Caco-2 (cell line): ENCODE results near the gene ALDH1A2. TPM values are rescaled to one million over a fixed set of nuclear protein-coding genes. Genes with fewer than 3 reads are reported as not detected.

ENCODE experiments used
- BruUV-seq: library from RNA; stranded (reverse); fragments of 400-500 nt; replicated peaks from 2 replicates; lab custom pipeline; 2021; lab: Mats Ljungman, UMichigan
- CTCF ChIA-PET: fragments of 300-600 bp; sonication (Branson Sonifier 250); formaldehyde crosslinking; loops from one replicate; lab custom pipeline; 2022; ENCODE audit warnings: antibody characterized with exemption; lab: Charles Lee
- POLR2A ChIA-PET: fragments of 300-600 bp; sonication (Branson Sonifier 250); formaldehyde crosslinking; loops from one replicate; lab custom pipeline; 2022; ENCODE audit warnings: antibody characterized with exemption; lab: Charles Lee
- DNase-seq, 2 experiments: peaks; one replicate each; pipeline versions ENCODE4 v3.0.0 to v3.0.0-alpha.2; 2020 to 2022
- H3K27me3 ChIP-seq: replicated peaks from 2 replicates; pipeline ENCODE4 v1.6.0; 2011; ENCODE audit warnings: low read length; ENCODE audit not compliant: control insufficient read depth, insufficient read depth
- H3K36me3 ChIP-seq: 2 replicates; pipeline ENCODE4 v1.5.1; 2011; ENCODE audit warnings: low read length; ENCODE audit not compliant: control insufficient read depth, insufficient read depth
- H3K4me1 ChIP-seq: fragments of 250-450 bp; sonication (Bioruptor Pico); 2 replicates; pipeline ENCODE4 v1.5.1; 2020; ENCODE audit warnings: mild to moderate bottlenecking
- H3K4me3 ChIP-seq: 2 replicates; pipeline ENCODE4 v1.5.1; 2011; ENCODE audit warnings: low read depth, mild to moderate bottlenecking, control low read depth, low read length
- H3K9me3 ChIP-seq: fragments of 250-450 bp; sonication (Bioruptor Pico); 2 replicates; pipeline ENCODE4 v1.5.1; 2020; ENCODE audit warnings: mild to moderate bottlenecking, moderate library complexity
- H3K27ac Mint-ChIP-seq: one replicate; pipeline ENCODE4 v1.8.0; 2022; ENCODE audit warnings: mixed read lengths; ENCODE audit not compliant: unreplicated experiment
- H3K27me3 Mint-ChIP-seq: one replicate; pipeline ENCODE4 v1.8.0; 2022; ENCODE audit warnings: mixed read lengths; ENCODE audit not compliant: insufficient read depth, unreplicated experiment
- H3K36me3 Mint-ChIP-seq: one replicate; pipeline ENCODE4 v1.8.0; 2022; ENCODE audit warnings: mild to moderate bottlenecking, mixed read lengths; ENCODE audit not compliant: insufficient read depth, unreplicated experiment
- H3K4me1 Mint-ChIP-seq: one replicate; pipeline ENCODE4 v1.8.0; 2022; ENCODE audit warnings: low read depth, mixed read lengths; ENCODE audit not compliant: unreplicated experiment
- H3K4me3 Mint-ChIP-seq: one replicate; pipeline ENCODE4 v1.8.0; 2022; ENCODE audit warnings: mild to moderate bottlenecking, moderate library complexity, mixed read lengths; ENCODE audit not compliant: unreplicated experiment
- H3K9me3 Mint-ChIP-seq: one replicate; pipeline ENCODE4 v1.8.0; 2022; ENCODE audit warnings: mixed read lengths; ENCODE audit not compliant: unreplicated experiment
- CTCF ChIP-seq, 2 experiments: fragments of 200-600 bp in 1 of 2; IDR thresholded peaks; 1 replicate in 1 of 2; 2 replicates in 1 of 2; pipeline versions ENCODE4 v1.5.1 to v1.8.0; 2011 to 2022; ENCODE audit warnings: antibody characterized with exemption in 1 of 2, control low read depth in 1 of 2, inconsistent platforms in 1 of 2, low read depth in 1 of 2, low read length in 1 of 2, mild to moderate bottlenecking in 1 of 2, moderate library complexity in 1 of 2; ENCODE audit not compliant: insufficient read depth in 1 of 2, severe bottlenecking in 1 of 2, unreplicated experiment in 1 of 2
- intact Hi-C: fragments of 100-400 bp; cut with micrococcal nuclease; formaldehyde crosslinking; loops from one replicate; pipeline ENCODE4 v1.10.0; 2022; ENCODE audit not compliant: unreplicated experiment
- total RNA-seq: library from RNA; stranded (reverse); gene quantifications from 2 replicates; pipeline ENCODE4 v1.2.3, GENCODE V29; 2022

Gene ALDH1A2
- total RNA-seq, 1 experiment from 2014 or later, result 0.61 TPM

- intact Hi-C loops, result no loop called here
- Histone ChIP-seq H3K36me3 (no peaks in the 10 kb centered on the region), H3K9me3 (no peaks in the 10 kb centered on the region), H3K27me3 (no peaks in the 10 kb centered on the region), H3K4me1 (no peaks in the 10 kb centered on the region), H3K4me3 (no peak overlapping the region)
- ChIA-PET POLR2A (no interaction called here), CTCF (no interaction called here)
- no TSS peak for BruUV-seq
- Mint-ChIP-seq H3K4me3 (no peak overlapping the region), H3K4me1 (no peaks in the 10 kb centered on the region), H3K9me3 (no peaks in the 10 kb centered on the region), H3K27ac (no peak overlapping the region), H3K36me3 (no peaks in the 10 kb centered on the region), H3K27me3 (peaks cover 16% of the 10 kb centered on the region)
- no peak for DNase-seq
- TF ChIP-seq CTCF (IDR thresholded peaks at IDR 0.05; ENCODE audit: insufficient read depth in 1 of 2, low read depth in 1 of 2, low read length in 1 of 2, severe bottlenecking in 1 of 2, unreplicated experiment in 1 of 2), result no peak
These were observed 46.2 kb upstream of the ALDH1A2 start for GRCh38 chr15:58111718-58112104.

- Histone ChIP-seq H3K4me3 (no peak overlapping the region), H3K36me3 (no peaks in the 10 kb centered on the region), H3K9me3 (no peaks in the 10 kb centered on the region), H3K27me3 (no peaks in the 10 kb centered on the region), H3K4me1 (no peaks in the 10 kb centered on the region)
- Mint-ChIP-seq H3K9me3 (no peaks in the 10 kb centered on the region), H3K4me3 (no peak overlapping the region), H3K27ac (no peak overlapping the region), H3K36me3 (no peaks in the 10 kb centered on the region), H3K27me3 (peaks cover 16% of the 10 kb centered on the region), H3K4me1 (no peaks in the 10 kb centered on the region)
- TF ChIP-seq CTCF (IDR thresholded peaks at IDR 0.05; ENCODE audit: insufficient read depth in 1 of 2, low read depth in 1 of 2, low read length in 1 of 2, severe bottlenecking in 1 of 2, unreplicated experiment in 1 of 2), result no peak
- CTCF ChIA-PET, result interaction anchor here (0.5 kb wide), 1 partner anchor 34 kb away, joined by 4 read pairs; no protein-coding TSS in a partner anchor
- intact Hi-C loops, result no loop called here
- BruUV-seq, result no TSS peak
- DNase-seq, result no peak
- POLR2A ChIA-PET, result no interaction called here
These were observed 45.6 kb upstream of the ALDH1A2 start for GRCh38 chr15:58110999-58111717.

- no peak overlapping the region for H3K4me3 ChIP-seq
- no peak overlapping the region for H3K4me3 Mint-ChIP-seq
- H3K27me3 ChIP-seq, result no peaks in the 10 kb centered on the region
- H3K4me1 Mint-ChIP-seq, result no peaks in the 10 kb centered on the region
- POLR2A ChIA-PET, result no interaction called here
- no peak for DNase-seq
- no peaks in the 10 kb centered on the region for H3K36me3 Mint-ChIP-seq
- BruUV-seq, result no TSS peak
- CTCF ChIA-PET, result no interaction called here
- intact Hi-C loops, result no loop called here
- H3K36me3 ChIP-seq, result no peaks in the 10 kb centered on the region
- no peak overlapping the region for H3K27ac Mint-ChIP-seq
- peaks cover 12% of the 10 kb centered on the region for H3K27me3 Mint-ChIP-seq
- H3K4me1 ChIP-seq, result no peaks in the 10 kb centered on the region
- H3K9me3 ChIP-seq, result no peaks in the 10 kb centered on the region
- TF ChIP-seq CTCF (IDR thresholded peaks at IDR 0.05; ENCODE audit: insufficient read depth in 1 of 2, low read depth in 1 of 2, low read length in 1 of 2, severe bottlenecking in 1 of 2, unreplicated experiment in 1 of 2), result no peak
- H3K9me3 Mint-ChIP-seq, result no peaks in the 10 kb centered on the region
These were observed 43.9 kb upstream of the ALDH1A2 start for GRCh38 chr15:58109419-58109818.
